ENCODE results near the gene LGALS9B. TPM values are rescaled to one million over a fixed set of nuclear protein-coding genes. Genes with fewer than 3 reads are reported as not detected.
"Not testable (repeated sequence)": the region's sequence is repeated elsewhere in the genome, so short reads cannot be mapped to it uniquely, and the experiment has no call there.

LGALS9B gene
- polyA plus RNA-seq (ENCODE audit: insufficient read length in 3 of 3), result not detected

GRCh38 chr17:20467447-20467846, at the start of gene LGALS9B:
LGALS9B (minus strand) TSS chr17:20467539; CDS start chr17:20467470, 69 bp downstream.
- DNase-seq (ENCODE audit: low read depth in 3 of 3, low spot score in 2 of 3), result not testable (repeated sequence)

GRCh38 chr17:20516986-20517385, 49.6 kb upstream of the LGALS9B start:
- DNase-seq (ENCODE audit: low read depth in 3 of 3, low spot score in 2 of 3), result not testable (repeated sequence)

GRCh38 chr17:20515099-20515498, 47.8 kb upstream of the LGALS9B start:
- not testable (repeated sequence) for DNase-seq (ENCODE audit: low read depth in 3 of 3, low spot score in 2 of 3)

- DNase-seq (ENCODE audit: low read depth in 3 of 3, low spot score in 2 of 3), result not testable (repeated sequence)
Observed at GRCh38 chr17:20513539-20513938, 46.2 kb upstream of the LGALS9B start.

- DNase-seq (ENCODE audit: low read depth in 3 of 3, low spot score in 2 of 3), result not testable (repeated sequence)
Observed at GRCh38 chr17:20512378-20512777, 45.0 kb upstream of the LGALS9B start.

- not testable (repeated sequence) for DNase-seq (ENCODE audit: low read depth in 3 of 3, low spot score in 2 of 3)
Observed at GRCh38 chr17:20511778-20512177, 44.4 kb upstream of the LGALS9B start.

GRCh38 chr17:20505333-20505732, 38.0 kb upstream of the LGALS9B start:
- not testable (repeated sequence) for DNase-seq (ENCODE audit: low read depth in 3 of 3, low spot score in 2 of 3)

GRCh38 chr17:20504388-20505066, 37.2 kb upstream of the LGALS9B start:
- not testable (repeated sequence) for DNase-seq (ENCODE audit: low read depth in 3 of 3, low spot score in 2 of 3)

- not testable (repeated sequence) for DNase-seq (ENCODE audit: low read depth in 3 of 3, low spot score in 2 of 3)
Observed at GRCh38 chr17:20501896-20502295, 34.6 kb upstream of the LGALS9B start.

GRCh38 chr17:20500346-20500745, 33.0 kb upstream of the LGALS9B start:
- not testable (repeated sequence) for DNase-seq (ENCODE audit: low read depth in 3 of 3, low spot score in 2 of 3)

- DNase-seq (ENCODE audit: low read depth in 3 of 3, low spot score in 2 of 3), result not testable (repeated sequence)
Observed at GRCh38 chr17:20495420-20495819, 28.1 kb upstream of the LGALS9B start.

- not testable (repeated sequence) for DNase-seq (ENCODE audit: low read depth in 3 of 3, low spot score in 2 of 3)
Observed at GRCh38 chr17:20494735-20495134, 27.4 kb upstream of the LGALS9B start.

GRCh38 chr17:20494147-20494546, 26.8 kb upstream of the LGALS9B start:
- not testable (repeated sequence) for DNase-seq (ENCODE audit: low read depth in 3 of 3, low spot score in 2 of 3)

GRCh38 chr17:20492971-20493370, 25.6 kb upstream of the LGALS9B start:
- not testable (repeated sequence) for DNase-seq (ENCODE audit: low read depth in 3 of 3, low spot score in 2 of 3)

GRCh38 chr17:20492099-20492498, 24.8 kb upstream of the LGALS9B start:
- DNase-seq (ENCODE audit: low read depth in 3 of 3, low spot score in 2 of 3), result not testable (repeated sequence)

- DNase-seq (ENCODE audit: low read depth in 3 of 3, low spot score in 2 of 3), result not testable (repeated sequence)
Observed at GRCh38 chr17:20484930-20485329, 17.6 kb upstream of the LGALS9B start.

GRCh38 chr17:20479889-20480591, 12.7 kb upstream of the LGALS9B start:
- not testable (repeated sequence) for DNase-seq (ENCODE audit: low read depth in 3 of 3, low spot score in 2 of 3)

GRCh38 chr17:20477398-20478071, 10.2 kb upstream of the LGALS9B start:
- DNase-seq (ENCODE audit: low read depth in 3 of 3, low spot score in 2 of 3), result not testable (repeated sequence)

- DNase-seq (ENCODE audit: low read depth in 3 of 3, low spot score in 2 of 3), result not testable (repeated sequence)
Observed at GRCh38 chr17:20475137-20475831, 7.9 kb upstream of the LGALS9B start.

- DNase-seq (ENCODE audit: low read depth in 3 of 3, low spot score in 2 of 3), result not testable (repeated sequence)
Observed at GRCh38 chr17:20474081-20474480, 6.7 kb upstream of the LGALS9B start.

GRCh38 chr17:20469946-20470345, 2.6 kb upstream of the LGALS9B start:
- DNase-seq (ENCODE audit: low read depth in 3 of 3, low spot score in 2 of 3), result not testable (repeated sequence)

Measured in right renal cortex interstitium (tissue), 3 donors.